H1 (cell line): ENCODE results near the gene KHSRP. TPM values are rescaled to one million over a fixed set of nuclear protein-coding genes. Genes with fewer than 3 reads are reported as not detected.

Experiments used
- ATF2 ChIP-seq: IDR thresholded peaks from 2 replicates; pipeline ENCODE4 v1.6.1; 2012; ENCODE audit warnings: low read length, inconsistent platforms
- polyA plus RNA-seq, 7 experiments: library from polyadenylated mRNA; depleted of rRNA in 3 of 7; stranded (reverse) in 5 of 7; unstranded in 2 of 7; fragments of >200 nt in 5 of 7; fragments of 200-250 nt in 2 of 7; gene quantifications; 1 replicate in 5 of 7; 2 replicates in 1 of 7; 4 replicates in 1 of 7; pipeline versions ENCODE4 v1.2.1 to v1.2.3, GENCODE V29; 2011 to 2013; ENCODE audit warnings: missing spikeins in 2 of 7, mixed read lengths in 2 of 7
- total RNA-seq: library from RNA; stranded (reverse); fragmentation: NEBNext Ultra II Directional; extraction: Animal tissue kit (Norgen Biotek cat#: 25700); gene quantifications from 2 replicates; pipeline ENCODE4 v1.2.1, GENCODE V29; 2021

Gene KHSRP
- total and polyA plus RNA-seq, 2 of the 8 experiments (the other 6 are each of a cell fraction or from before 2014, with no cell fraction given) = 143 to 573 TPM

GRCh38 chr19:6424939-6425731 lies 524 bp upstream of the KHSRP start (continued):
- TF ChIP-seq ATF2 = no peak; the same call in 1 of the 2 replicates
- TF ChIP-seq, all 59 proteins: peak for 15
